NT2/D1 (cell line): ENCODE results near the gene SH3PXD2A.

Experiments
- SUZ12 ChIP-seq: IDR thresholded peaks from 2 replicates; pipeline ENCODE4 v1.6.1; 2011; ENCODE audit not compliant: insufficient read length, insufficient read depth; ENCODE audit errors: extremely low read depth
- YY1 ChIP-seq: IDR thresholded peaks from 2 replicates; pipeline ENCODE4 v1.6.1; 2011; ENCODE audit not compliant: insufficient read length, insufficient read depth

DNA sequence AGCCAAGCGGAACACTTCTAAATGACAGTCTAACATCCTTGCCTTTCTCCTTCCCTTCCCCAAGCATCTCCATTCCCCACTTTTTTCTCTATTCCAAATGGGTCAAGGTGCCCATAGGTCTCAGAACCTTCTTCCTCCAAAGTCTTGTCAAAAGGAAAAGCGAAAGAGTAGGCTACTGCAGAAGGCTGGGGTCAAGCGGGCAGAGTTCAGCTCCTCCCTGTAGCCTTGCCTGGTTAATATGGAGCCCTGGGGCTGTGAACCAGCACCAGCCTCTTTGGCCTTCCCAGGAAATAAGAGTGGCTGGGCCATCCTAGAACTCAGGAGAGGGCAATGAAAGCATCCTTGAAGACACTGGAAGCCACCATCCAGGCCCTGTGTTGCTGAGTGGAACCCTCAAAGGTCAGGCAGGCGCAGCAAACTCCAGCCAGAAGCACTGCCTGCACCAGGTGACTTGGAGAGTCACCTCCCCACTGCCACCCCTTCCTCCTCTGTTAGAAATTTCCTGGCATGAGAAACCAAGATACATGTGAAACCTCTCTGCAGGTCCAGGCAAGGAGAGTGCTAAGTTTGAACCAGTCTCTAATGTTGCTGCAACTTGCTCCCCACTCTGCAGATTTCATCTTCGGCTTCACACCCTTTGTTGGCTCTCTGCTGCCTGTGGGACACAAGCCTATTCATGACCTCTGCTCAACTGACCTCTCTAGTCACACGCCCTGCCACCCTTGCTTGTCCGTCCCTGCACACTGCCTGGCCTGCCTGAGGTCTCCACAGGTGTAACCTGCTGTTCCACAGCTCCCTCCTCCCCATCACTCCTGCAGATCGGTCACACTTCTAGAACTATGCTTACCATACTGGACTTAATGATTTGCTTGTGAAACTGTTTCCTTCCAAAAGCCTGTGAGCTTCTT, 74.9 kb downstream of the SH3PXD2A start:
- no peak for TF ChIP-seq YY1
- TF ChIP-seq SUZ12, result no peak
